Hepatocyte (in vitro differentiated cells): ENCODE measurements around the gene STK33. TPM values are rescaled to one million over a fixed set of nuclear protein-coding genes. Genes with fewer than 3 reads are reported as not detected.
A peak's percentile ranks its signal among the peaks of the same experiment; 100 is the strongest.

ENCODE experiments used
- DNase-seq: peaks from one replicate; pipeline ENCODE4 v3.0.0-alpha.2; 2016; ENCODE audit warnings: low spot score
- H2AFZ ChIP-seq: fragments of 200-600 bp; sonication (generic); 2 replicates; pipeline ENCODE4 v1.6.0; 2016; ENCODE audit warnings: antibody characterized with exemption, mild to moderate bottlenecking
- H3K27ac ChIP-seq: fragments of 200-600 bp; sonication (generic); 2 replicates; pipeline ENCODE4 v1.5.1; 2016; ENCODE audit warnings: mild to moderate bottlenecking
- H3K27me3 ChIP-seq: fragments of 200-600 bp; sonication (generic); 2 replicates; pipeline ENCODE4 v1.6.1; 2016
- H3K36me3 ChIP-seq: fragments of 200-600 bp; sonication (generic); replicated peaks from 2 replicates; pipeline ENCODE4 v1.5.1; 2016; ENCODE audit warnings: low read depth; ENCODE audit not compliant: insufficient read depth
- H3K4me1 ChIP-seq: fragments of 200-600 bp; sonication (generic); 2 replicates; pipeline ENCODE4 v1.5.1; 2016; ENCODE audit warnings: mild to moderate bottlenecking, moderate library complexity; ENCODE audit not compliant: insufficient read depth
- H3K4me2 ChIP-seq: fragments of 200-600 bp; sonication (generic); 2 replicates; pipeline ENCODE4 v1.6.0; 2016
- H3K4me3 ChIP-seq: fragments of 200-600 bp; sonication (generic); 2 replicates; pipeline ENCODE4 v1.5.1; 2016; ENCODE audit warnings: mild to moderate bottlenecking
- H3K79me2 ChIP-seq: fragments of 200-600 bp; sonication (generic); 2 replicates; pipeline ENCODE4 v1.6.0; 2017; ENCODE audit warnings: mild to moderate bottlenecking
- H3K9me2 ChIP-seq: fragments of 200-600 bp; sonication (generic); replicated peaks from 2 replicates; pipeline ENCODE4 v1.6.0; 2017; ENCODE audit warnings: mild to moderate bottlenecking; ENCODE audit not compliant: insufficient read depth
- H3K9me3 ChIP-seq: fragments of 200-600 bp; sonication (generic); 2 replicates; pipeline ENCODE4 v1.5.1; 2016; ENCODE audit warnings: low read depth, mild to moderate bottlenecking
- H4K20me1 ChIP-seq: fragments of 200-600 bp; sonication (generic); 2 replicates; pipeline ENCODE4 v1.6.0; 2016; ENCODE audit warnings: mild to moderate bottlenecking; ENCODE audit not compliant: insufficient read depth, poor library complexity, severe bottlenecking
- EZH2 ChIP-seq: fragments of 200-600 bp; sonication (generic); IDR thresholded peaks from 2 replicates; pipeline ENCODE4 v1.6.1; 2016; ENCODE audit warnings: antibody characterized with exemption, mild to moderate bottlenecking, borderline replicate concordance
- EZH2phosphoT487 ChIP-seq: fragments of 200-600 bp; sonication (generic); IDR thresholded peaks from one replicate; pipeline ENCODE4 v1.6.1; 2018; ENCODE audit warnings: antibody characterized with exemption, mild to moderate bottlenecking, low read depth, moderate library complexity; ENCODE audit not compliant: unreplicated experiment, severe bottlenecking
- WGBS: methylation state at CpG from one replicate; pipeline ENCODE4 v1.1.6; 2016; ENCODE audit warnings: low lambda C conversion rate; ENCODE audit errors: missing lambda C conversion rate; 5-methylcytosine and 5-hydroxymethylcytosine counted together
- polyA plus RNA-seq: library from polyadenylated mRNA; unstranded; fragments of >200 nt; fragmentation: Nextera tagmentation; extraction: Ambion mirVana; gene quantifications from 2 replicates; pipeline ENCODE4 v1.2.1, GENCODE V29; 2016
- total RNA-seq: library from RNA; depleted of rRNA; stranded (reverse); fragments of >200 nt; gene quantifications from 2 replicates; pipeline ENCODE4 v1.2.3, GENCODE V29; 2014
- TF ChIP-seq, protein P1 (sequence below): fragments of 200-600 bp; sonication (generic); IDR thresholded peaks from 2 replicates; pipeline ENCODE4 v1.5.1; 2016; ENCODE audit warnings: antibody characterized with exemption, mild to moderate bottlenecking; ENCODE audit not compliant: poor library complexity

Gene STK33
- total and polyA plus RNA-seq, 2 experiments from 2014 or later, result 3.0 to 12.8 TPM

- Histone ChIP-seq H3K79me2 (no peaks in the 10 kb centered on the region), H3K9me3 (no peaks in the 10 kb centered on the region), H3K27ac (no peak overlapping the region), H3K9me2 (no peaks in the 10 kb centered on the region), H4K20me1 (no peaks in the 10 kb centered on the region), H2AFZ (no peak overlapping the region), H3K4me2 (no peak overlapping the region), H3K27me3 (no peaks in the 10 kb centered on the region), H3K4me1 (no peaks in the 10 kb centered on the region), H3K4me3 (no peak overlapping the region), H3K36me3 (no peaks in the 10 kb centered on the region)
- WGBS, result 89% methylated on average over 4 of the region's 4 CpGs
- DNase-seq, result no peak
- no peak for TF ChIP-seq EZH2phosphoT487
- TF ChIP-seq, protein P1, sequence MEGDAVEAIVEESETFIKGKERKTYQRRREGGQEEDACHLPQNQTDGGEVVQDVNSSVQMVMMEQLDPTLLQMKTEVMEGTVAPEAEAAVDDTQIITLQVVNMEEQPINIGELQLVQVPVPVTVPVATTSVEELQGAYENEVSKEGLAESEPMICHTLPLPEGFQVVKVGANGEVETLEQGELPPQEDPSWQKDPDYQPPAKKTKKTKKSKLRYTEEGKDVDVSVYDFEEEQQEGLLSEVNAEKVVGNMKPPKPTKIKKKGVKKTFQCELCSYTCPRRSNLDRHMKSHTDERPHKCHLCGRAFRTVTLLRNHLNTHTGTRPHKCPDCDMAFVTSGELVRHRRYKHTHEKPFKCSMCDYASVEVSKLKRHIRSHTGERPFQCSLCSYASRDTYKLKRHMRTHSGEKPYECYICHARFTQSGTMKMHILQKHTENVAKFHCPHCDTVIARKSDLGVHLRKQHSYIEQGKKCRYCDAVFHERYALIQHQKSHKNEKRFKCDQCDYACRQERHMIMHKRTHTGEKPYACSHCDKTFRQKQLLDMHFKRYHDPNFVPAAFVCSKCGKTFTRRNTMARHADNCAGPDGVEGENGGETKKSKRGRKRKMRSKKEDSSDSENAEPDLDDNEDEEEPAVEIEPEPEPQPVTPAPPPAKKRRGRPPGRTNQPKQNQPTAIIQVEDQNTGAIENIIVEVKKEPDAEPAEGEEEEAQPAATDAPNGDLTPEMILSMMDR, result no peak
- TF ChIP-seq EZH2, result no peak
Observed at GRCh38 chr11:8614497-8614896, 20.5 kb upstream of the STK33 start.

- Histone ChIP-seq H2AFZ (no peak overlapping the region), H3K79me2 (no peaks in the 10 kb centered on the region), H3K4me1 (no peaks in the 10 kb centered on the region), H3K27ac (no peak overlapping the region), H3K4me2 (no peak overlapping the region), H3K9me3 (no peaks in the 10 kb centered on the region), H3K9me2 (no peaks in the 10 kb centered on the region), H4K20me1 (no peaks in the 10 kb centered on the region), H3K36me3 (no peaks in the 10 kb centered on the region), H3K4me3 (no peak overlapping the region), H3K27me3 (no peaks in the 10 kb centered on the region)
- DNase-seq, result no peak
- 67% methylated on average over 1 of the region's 1 CpG for WGBS
- TF ChIP-seq, protein P1, result no peak
- no peak for TF ChIP-seq EZH2
Observed at GRCh38 chr11:8613036-8613435, 19.0 kb upstream of the STK33 start.

- 86% methylated on average over 5 of the region's 5 CpGs for WGBS
- no peaks in the 10 kb centered on the region for H3K27me3 ChIP-seq
- no peaks in the 10 kb centered on the region for H3K4me1 ChIP-seq
- no peak overlapping the region for H2AFZ ChIP-seq
- DNase-seq, result no peak
- H3K27ac ChIP-seq, result no peak overlapping the region
- no peak overlapping the region for H3K4me2 ChIP-seq
- H4K20me1 ChIP-seq, result no peaks in the 10 kb centered on the region
- H3K9me2 ChIP-seq, result no peaks in the 10 kb centered on the region
- no peak for TF ChIP-seq EZH2phosphoT487
- TF ChIP-seq, protein P1, result no peak
- no peak for TF ChIP-seq EZH2
- H3K4me3 ChIP-seq, result no peak overlapping the region
- H3K36me3 ChIP-seq, result no peaks in the 10 kb centered on the region
- H3K79me2 ChIP-seq, result no peaks in the 10 kb centered on the region
- no peaks in the 10 kb centered on the region for H3K9me3 ChIP-seq
Observed at GRCh38 chr11:8612522-8612921, 18.5 kb upstream of the STK33 start.

GRCh38 chr11:8610532-8611116 lies 16.6 kb upstream of the STK33 start:
- 58% methylated on average over 7 of the region's 7 CpGs for WGBS
- no peak overlapping the region for H2AFZ ChIP-seq
- no peaks in the 10 kb centered on the region for H3K36me3 ChIP-seq
- H3K4me2 ChIP-seq, result no peak overlapping the region
- H3K4me3 ChIP-seq, result no peak overlapping the region
- TF ChIP-seq EZH2phosphoT487 (no peak), EZH2 (no peak)
- TF ChIP-seq, protein P1, result no peak
- no peak overlapping the region for H3K27ac ChIP-seq
- no peaks in the 10 kb centered on the region for H3K9me2 ChIP-seq
- no peaks in the 10 kb centered on the region for H4K20me1 ChIP-seq
- DNase-seq, result peak; percentile 38
- H3K4me1 ChIP-seq, result no peaks in the 10 kb centered on the region
- H3K79me2 ChIP-seq, result no peaks in the 10 kb centered on the region
- H3K9me3 ChIP-seq, result no peaks in the 10 kb centered on the region
- H3K27me3 ChIP-seq, result no peaks in the 10 kb centered on the region
